Esophagus squamous epithelium (tissue), 5 donors: ENCODE results near the gene DLGAP4. TPM values are rescaled to one million over a fixed set of nuclear protein-coding genes. Genes with fewer than 3 reads are reported as not detected.

Source experiments
- DNase-seq: peaks from one replicate; lab custom pipeline; 2025; lab: John Stamatoyannopoulos, UW
- H3K27ac ChIP-seq, 4 donors: fragments of 200-600 bp; sonication (generic); one replicate each; pipeline ENCODE4 v1.5.1; 2016 to 2019; ENCODE audit warnings: mild to moderate bottlenecking in 1 of 4
- H3K27me3 ChIP-seq, 4 donors: fragments of 200-600 bp; sonication (generic); 1 replicate in 3 of 4; 2 replicates in 1 of 4; pipeline versions ENCODE4 v1.5.1 to v1.6.0; 2017 to 2021; ENCODE audit warnings: antibody characterized with exemption in 1 of 4
- H3K36me3 ChIP-seq, 3 donors: fragments of 200-600 bp; sonication (generic); one replicate each; pipeline ENCODE4 v1.5.1; 2016 to 2019
- H3K4me1 ChIP-seq, 3 donors: fragments of 200-600 bp; sonication (generic); one replicate each; pipeline ENCODE4 v1.5.1; 2017 to 2019
- H3K4me3 ChIP-seq, 4 donors: fragments of 200-600 bp; sonication (generic); 1 replicate in 3 of 4; 2 replicates in 1 of 4; pipeline ENCODE4 v1.5.1; 2016 to 2019; ENCODE audit warnings: mild to moderate bottlenecking in 2 of 4, moderate library complexity in 1 of 4
- H3K9me3 ChIP-seq, 3 donors: fragments of 200-600 bp; sonication (generic); one replicate each; pipeline ENCODE4 v1.5.1; 2016 to 2019
- POLR2A ChIP-seq, 4 donors: fragments of 450-650 bp; IDR thresholded peaks; one replicate each; pipeline ENCODE4 v1.6.1; 2017; ENCODE audit warnings: antibody characterized with exemption in 4 of 4, mild to moderate bottlenecking in 4 of 4, moderate library complexity in 3 of 4
- WGBS, 2 donors: methylation state at CpG; one replicate each; pipeline ENCODE4 v1.1.5; 2018; 5-methylcytosine and 5-hydroxymethylcytosine counted together
- intact Hi-C: fragments of 100-400 bp; cut with DNase I; formaldehyde crosslinking; loops from one replicate; pipeline ENCODE4 v1.15.0; 2022
- total RNA-seq, 4 donors: library from RNA; depleted of rRNA; stranded (reverse); fragments of >200 nt; gene quantifications; one replicate each; pipeline ENCODE4 v1.1.0, GENCODE V29; 2016
- TF ChIP-seq, protein P1 (sequence below), 6 experiments: fragments of 450-650 bp in 4 of 6; fragments of 200-600 bp in 2 of 6; sonication (generic) in 2 of 6; IDR thresholded peaks; one replicate each; pipeline ENCODE4 v1.5.1; 2016 to 2019; ENCODE audit warnings: antibody characterized with exemption in 6 of 6, mild to moderate bottlenecking in 4 of 6, moderate library complexity in 4 of 6
- donor health status: DM: yes; HTN: yes; CAD: no.

The DLGAP4 gene
- total RNA-seq, 4 donors from 2014 or later = 9.4 to 40.4 (median 16.4) TPM

DNA sequence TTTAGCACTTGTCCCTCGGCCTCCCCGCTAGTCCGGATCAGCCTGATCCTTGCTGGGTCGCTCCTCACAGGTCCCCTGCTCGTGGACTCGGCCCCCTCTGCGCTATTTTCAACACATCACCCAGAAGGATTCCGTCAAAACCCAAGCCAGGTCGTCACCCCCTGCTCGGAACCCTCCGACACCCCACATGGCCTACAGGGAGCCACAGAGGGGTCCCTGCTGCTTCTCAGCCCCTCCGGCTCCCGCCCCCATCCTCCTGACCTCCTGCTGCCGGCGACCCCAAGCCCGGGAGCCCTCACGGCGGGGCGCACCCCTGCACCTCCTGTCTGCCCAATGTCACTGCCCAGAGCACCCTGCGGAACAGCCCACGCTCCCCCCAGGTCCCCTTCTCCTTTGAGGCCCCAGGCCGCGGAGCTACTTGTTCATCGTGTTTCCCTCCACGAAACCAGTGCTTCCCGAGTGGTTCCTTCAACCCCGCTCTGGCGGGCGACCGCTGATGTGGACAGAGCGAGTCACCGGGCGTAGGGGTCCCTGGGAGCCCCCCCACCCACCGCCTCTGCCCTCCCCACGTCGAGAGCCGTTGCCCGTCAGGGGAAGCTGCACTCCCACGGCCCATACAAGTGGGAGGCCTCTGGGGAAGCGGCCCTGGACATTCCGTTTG, 234.5 kb downstream of the DLGAP4 start:
- WGBS, 2 donors = 58 to 71% methylated on average over 12 to 15 of the region's 41 CpGs

GRCh38 chr20:36541227-36541767, 235.2 kb downstream of the DLGAP4 start, which contains the start of gene MYL9:
TSS of gene MYL9 (plus strand) at chr20:36541519. CDS start at chr20:36544885, 3,366 bp downstream.
- Histone ChIP-seq H3K27me3 (peaks cover 0 to 18% (median 0%) of the 10 kb centered on the region in 4 donors), H3K36me3 (peaks cover 0 to 10% (median 0%) of the 10 kb centered on the region in 3 donors), H3K27ac (peak within 1 kb of the TSS; percentile 77 to 94 (median 91)), H3K4me3 (peak within 1 kb of the TSS; percentile 56 to 72 (median 68)), H3K9me3 (no peaks in the 10 kb centered on the region), H3K4me1 (peaks cover 11 to 63% (median 25%) of the 10 kb centered on the region in 3 donors)
- peak in 2 of 4 donors; percentile 29 to 65 for TF ChIP-seq POLR2A (IDR thresholded peaks at IDR 0.05)
- TF ChIP-seq, protein P1, sequence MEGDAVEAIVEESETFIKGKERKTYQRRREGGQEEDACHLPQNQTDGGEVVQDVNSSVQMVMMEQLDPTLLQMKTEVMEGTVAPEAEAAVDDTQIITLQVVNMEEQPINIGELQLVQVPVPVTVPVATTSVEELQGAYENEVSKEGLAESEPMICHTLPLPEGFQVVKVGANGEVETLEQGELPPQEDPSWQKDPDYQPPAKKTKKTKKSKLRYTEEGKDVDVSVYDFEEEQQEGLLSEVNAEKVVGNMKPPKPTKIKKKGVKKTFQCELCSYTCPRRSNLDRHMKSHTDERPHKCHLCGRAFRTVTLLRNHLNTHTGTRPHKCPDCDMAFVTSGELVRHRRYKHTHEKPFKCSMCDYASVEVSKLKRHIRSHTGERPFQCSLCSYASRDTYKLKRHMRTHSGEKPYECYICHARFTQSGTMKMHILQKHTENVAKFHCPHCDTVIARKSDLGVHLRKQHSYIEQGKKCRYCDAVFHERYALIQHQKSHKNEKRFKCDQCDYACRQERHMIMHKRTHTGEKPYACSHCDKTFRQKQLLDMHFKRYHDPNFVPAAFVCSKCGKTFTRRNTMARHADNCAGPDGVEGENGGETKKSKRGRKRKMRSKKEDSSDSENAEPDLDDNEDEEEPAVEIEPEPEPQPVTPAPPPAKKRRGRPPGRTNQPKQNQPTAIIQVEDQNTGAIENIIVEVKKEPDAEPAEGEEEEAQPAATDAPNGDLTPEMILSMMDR (IDR thresholded peaks at IDR 0.05) = no peak
- DNase-seq = no peak
- intact Hi-C loops = loop anchor here (10.0 kb wide), 1 partner anchor 76 kb away; no protein-coding TSS in a partner anchor
- 6% methylated on average over 6 of the region's 41 CpGs; no CpG with 5 or more reads in 1 of the 2 donors for WGBS, 2 donors

More for the DNA sequence above, 234.5 kb downstream of the DLGAP4 start:
- H3K27ac ChIP-seq = peak overlapping the region; percentile 77 to 94 (median 91)
- peaks cover 0 to 18% (median 0%) of the 10 kb centered on the region in 4 donors for H3K27me3 ChIP-seq
- peaks cover 0 to 4% (median 0%) of the 10 kb centered on the region in 3 donors for H3K36me3 ChIP-seq
- TF ChIP-seq, protein P1 (IDR thresholded peaks at IDR 0.05) = no peak
- TF ChIP-seq POLR2A (IDR thresholded peaks at IDR 0.05) = no peak
- H3K4me3 ChIP-seq = peak overlapping the region; percentile 56 to 72 (median 68)
- H3K4me1 ChIP-seq = peaks cover 11 to 57% (median 22%) of the 10 kb centered on the region in 3 donors
- intact Hi-C loops = loop anchor here (10.0 kb wide), 1 partner anchor 76 kb away; no protein-coding TSS in a partner anchor
- DNase-seq = no peak
- H3K9me3 ChIP-seq = no peaks in the 10 kb centered on the region

DNA sequence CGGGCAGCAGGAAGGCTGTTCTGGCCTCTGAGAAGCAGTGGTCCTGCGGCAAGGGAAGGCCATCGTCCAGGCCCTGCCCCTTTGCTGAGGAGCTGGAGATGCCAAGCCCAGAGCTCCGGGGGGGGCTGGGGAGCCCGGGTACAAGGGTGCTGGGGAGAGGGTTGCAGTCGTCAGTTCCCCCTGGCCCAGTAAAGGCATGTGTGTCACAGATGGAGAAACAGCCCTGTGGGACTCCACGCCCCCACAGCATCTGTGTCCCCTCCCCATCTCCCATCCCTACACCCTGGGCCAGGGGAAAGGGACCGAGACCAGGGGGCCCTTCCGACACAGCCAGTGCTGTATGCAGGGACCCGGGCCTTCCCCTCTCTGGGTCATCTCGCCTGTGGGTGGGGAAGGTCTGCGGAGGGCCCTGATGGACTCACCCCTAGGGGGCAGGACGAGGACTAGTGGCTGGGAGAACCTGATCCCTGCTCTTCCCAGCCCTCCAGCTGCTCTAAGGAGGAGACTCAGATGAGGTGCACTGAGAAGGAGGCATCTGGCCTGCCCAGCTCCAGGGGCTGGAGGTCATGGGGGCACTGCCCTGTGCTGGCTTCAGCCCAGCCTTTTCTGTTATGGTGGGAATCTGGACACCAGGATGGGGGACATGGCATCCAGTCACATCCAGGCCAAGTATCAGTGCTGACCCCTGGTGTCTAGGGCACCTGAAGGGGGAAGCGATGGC, 235.8 kb downstream of the DLGAP4 start:
- intact Hi-C loops = loop anchor here (10.0 kb wide), 1 partner anchor 77 kb away; no protein-coding TSS in a partner anchor
- H3K4me1 ChIP-seq = peaks cover 11 to 69% (median 25%) of the 10 kb centered on the region in 3 donors
- H3K9me3 ChIP-seq = no peaks in the 10 kb centered on the region
- H3K4me3 ChIP-seq = peak overlapping the region; percentile 56 to 72 (median 68)
- 23% methylated on average over 4 of the region's 14 CpGs; no CpG with 5 or more reads in 1 of the 2 donors for WGBS, 2 donors
- peaks cover 0 to 18% (median 0%) of the 10 kb centered on the region in 4 donors for H3K27me3 ChIP-seq
- peaks cover 0 to 16% (median 0%) of the 10 kb centered on the region in 3 donors for H3K36me3 ChIP-seq
- TF ChIP-seq, protein P1 (IDR thresholded peaks at IDR 0.05) = peak in 4 of 6 experiments; percentile 36 to 46 (median 44)
- TF ChIP-seq POLR2A (IDR thresholded peaks at IDR 0.05) = no peak
- DNase-seq = no peak
- H3K27ac ChIP-seq = peak overlapping the region; percentile 77 to 94 (median 91)

- Histone ChIP-seq H3K4me3 (peak overlapping the region; percentile 56 to 72 (median 68)), H3K4me1 (peaks cover 11 to 75% (median 25%) of the 10 kb centered on the region in 3 donors), H3K36me3 (peaks cover 0 to 24% (median 0%) of the 10 kb centered on the region in 3 donors), H3K27me3 (peaks cover 0 to 18% (median 0%) of the 10 kb centered on the region in 4 donors), H3K9me3 (no peaks in the 10 kb centered on the region), H3K27ac (peak overlapping the region; percentile 77 to 94 (median 91))
- no peak for DNase-seq
- TF ChIP-seq, protein P1 (IDR thresholded peaks at IDR 0.05) = peak in 1 of 6 experiments; percentile 1
- TF ChIP-seq POLR2A (IDR thresholded peaks at IDR 0.05) = no peak
- WGBS, 2 donors = 54 to 66% methylated on average over 2 to 4 of the region's 10 CpGs
- intact Hi-C loops = loop anchor here (10.0 kb wide), 1 partner anchor 78 kb away; no protein-coding TSS in a partner anchor
These were observed 236.5 kb downstream of the DLGAP4 start for GRCh38 chr20:36542516-36543183.
